ENCODE results near the gene ANKRD36.
"Not testable (repeated sequence)": the region's sequence is repeated elsewhere in the genome, so short reads cannot be mapped to it uniquely, and the experiment has no call there.

ANKRD36 gene

DNA sequence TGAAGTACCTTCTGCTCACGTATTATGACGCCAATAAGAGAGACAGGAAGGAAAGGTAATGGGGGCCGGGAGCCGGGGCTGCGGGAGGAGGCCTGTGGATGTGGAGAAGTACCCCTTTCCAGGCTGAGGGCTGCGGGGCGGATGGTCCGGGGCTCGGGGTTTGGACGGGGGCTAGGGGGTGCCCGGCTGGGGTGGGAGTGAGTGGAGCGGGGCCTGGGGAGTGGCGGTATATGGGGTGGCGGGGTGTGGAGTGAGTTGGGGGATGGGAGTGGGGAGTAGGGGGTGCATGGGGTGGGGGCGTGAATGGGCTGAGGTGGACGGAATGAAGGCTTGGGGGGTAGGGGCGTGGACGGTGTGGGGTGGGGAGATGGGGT, 916 bp downstream of the ANKRD36 start:
- not testable (repeated sequence) for DNase-seq (ENCODE audit: low read depth)

DNA sequence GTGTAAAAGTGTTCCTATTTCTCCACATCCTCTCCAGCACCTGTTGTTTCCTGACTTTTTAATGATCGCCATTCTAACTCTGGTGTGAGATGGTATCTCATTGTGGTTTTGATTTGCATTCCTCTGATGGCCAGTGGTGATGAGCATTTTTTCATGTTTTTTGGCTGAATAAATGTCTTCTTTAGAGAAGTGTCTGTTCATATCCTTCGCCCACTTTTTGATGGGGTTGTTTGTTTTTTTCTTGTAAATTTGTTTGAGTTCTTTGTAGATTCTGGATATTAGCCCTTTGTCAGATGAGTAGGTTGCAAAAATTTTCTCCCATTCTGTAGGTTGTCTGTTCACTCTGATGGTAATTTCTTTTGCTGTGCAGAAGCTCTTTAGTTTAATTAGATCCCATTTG, 16.1 kb downstream of the ANKRD36 start:
- not testable (repeated sequence) for DNase-seq (ENCODE audit: low read depth)

DNA sequence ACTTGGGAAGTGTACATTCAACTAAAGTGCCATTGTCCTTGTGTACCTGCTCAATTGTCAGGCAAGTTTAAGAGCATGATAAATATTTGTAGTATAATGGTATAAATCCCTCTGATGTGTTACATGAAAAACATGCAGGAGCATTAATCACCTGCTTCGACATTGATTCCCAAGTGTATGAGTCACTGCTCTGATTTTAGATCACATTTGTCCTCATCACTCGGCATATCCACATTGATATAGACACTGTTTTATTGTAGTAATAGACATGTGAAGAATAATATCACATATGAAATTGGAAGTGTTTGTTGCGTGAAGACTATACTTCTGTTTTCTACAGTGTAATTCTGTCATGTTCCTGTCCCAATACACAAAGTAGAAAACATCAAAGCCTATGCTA, 31.1 kb downstream of the ANKRD36 start:
- DNase-seq (ENCODE audit: low read depth) = not testable (repeated sequence)

DNA sequence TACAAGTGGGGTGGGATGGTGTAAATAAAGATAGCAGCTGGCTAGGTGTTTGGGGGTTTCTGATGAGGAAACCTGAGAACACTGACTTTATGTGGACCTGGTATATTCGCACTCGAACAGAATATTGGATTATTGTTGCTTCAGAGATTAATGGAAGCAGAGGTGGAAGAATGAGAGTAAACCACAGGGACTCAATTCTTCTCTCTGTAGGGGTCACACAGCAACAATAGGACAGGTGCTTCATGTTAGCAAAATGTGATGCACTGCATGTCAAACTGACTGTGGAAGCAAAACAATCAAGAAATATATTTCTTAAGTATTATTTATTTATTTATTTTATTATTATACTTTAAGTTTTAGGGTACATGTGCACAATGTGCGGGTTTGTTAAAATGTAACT, 53.6 kb downstream of the ANKRD36 start:
- not testable (repeated sequence) for DNase-seq (ENCODE audit: low read depth)

DNA sequence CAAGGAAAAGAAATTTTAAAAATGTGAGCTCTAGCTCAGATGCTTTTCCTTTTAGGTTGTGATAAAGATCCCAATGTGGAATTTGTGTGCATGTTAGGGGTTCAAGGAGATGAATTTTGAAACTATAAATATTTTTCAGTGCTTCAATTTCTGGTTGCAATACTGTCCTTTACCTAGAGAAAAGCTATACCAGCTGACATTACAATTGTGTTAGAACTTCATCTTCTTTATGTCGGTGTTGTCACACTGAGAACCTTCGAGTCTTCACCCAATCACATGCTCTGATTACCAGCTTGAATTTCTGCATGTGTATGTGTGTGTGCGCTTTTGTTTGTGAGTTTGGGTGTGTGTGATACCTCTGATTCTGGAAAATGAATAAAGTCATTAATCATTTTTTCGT, 55.0 kb downstream of the ANKRD36 start:
- DNase-seq (ENCODE audit: low read depth) = not testable (repeated sequence)

DNA sequence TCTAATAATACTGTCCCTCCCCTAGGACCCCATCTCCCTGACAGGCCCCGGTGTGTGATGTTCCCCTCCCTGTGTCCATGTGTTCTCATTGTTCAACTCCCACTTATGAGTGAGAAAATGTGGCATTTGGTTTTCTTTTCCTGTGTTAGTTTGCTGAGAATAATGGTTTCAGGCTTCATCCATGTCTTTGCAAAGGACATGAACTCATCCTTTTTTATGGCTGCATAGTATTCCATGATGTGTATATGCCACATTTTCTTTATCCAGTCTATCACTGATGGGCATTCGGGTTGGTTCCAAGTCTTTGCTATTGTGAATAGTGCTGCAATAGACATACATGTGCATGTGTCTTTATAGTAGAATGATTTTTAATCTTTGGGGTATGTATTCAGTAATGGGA, 55.6 kb downstream of the ANKRD36 start:
- DNase-seq (ENCODE audit: low read depth) = not testable (repeated sequence)

DNA sequence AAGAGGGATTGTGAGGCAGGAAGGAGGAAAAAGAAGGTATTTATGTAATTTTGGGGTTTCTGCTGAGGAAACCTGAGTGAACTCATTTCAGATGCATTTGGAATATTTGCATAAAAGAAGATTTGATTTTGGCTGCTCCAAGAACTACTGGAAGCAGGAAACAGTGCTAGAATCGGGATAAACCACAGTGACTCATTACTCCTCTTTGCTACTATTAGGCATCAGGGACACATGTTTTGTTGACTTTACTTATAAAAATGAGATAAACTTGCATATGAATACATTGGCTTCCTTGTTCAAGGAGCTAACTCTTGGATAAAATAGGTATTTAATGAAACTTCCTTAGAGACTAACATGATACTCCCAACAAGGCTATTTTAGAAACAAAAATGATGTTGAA, 67.4 kb downstream of the ANKRD36 start:
- peak; percentile 32 for DNase-seq (ENCODE audit: low read depth)

DNA sequence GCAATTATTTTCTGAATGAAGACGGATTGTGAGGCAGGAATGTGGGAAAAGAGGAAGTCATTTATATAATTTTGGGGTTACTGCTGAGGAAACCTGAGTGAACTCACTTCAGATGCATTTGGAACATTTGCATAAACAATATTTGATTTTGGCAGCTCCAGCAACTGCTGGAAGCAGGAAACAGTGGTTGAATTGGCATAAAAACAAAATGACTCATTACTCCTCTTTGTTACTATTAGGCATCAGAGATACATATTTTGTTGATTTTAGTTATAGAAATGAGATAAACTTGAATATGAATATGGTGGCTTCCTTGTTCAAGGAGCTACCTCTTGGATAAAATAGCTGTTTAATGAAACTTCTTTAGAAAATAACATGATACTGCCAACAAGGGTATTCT, 82.4 kb downstream of the ANKRD36 start:
- peak; percentile 73 for DNase-seq (ENCODE audit: low read depth)

DNA sequence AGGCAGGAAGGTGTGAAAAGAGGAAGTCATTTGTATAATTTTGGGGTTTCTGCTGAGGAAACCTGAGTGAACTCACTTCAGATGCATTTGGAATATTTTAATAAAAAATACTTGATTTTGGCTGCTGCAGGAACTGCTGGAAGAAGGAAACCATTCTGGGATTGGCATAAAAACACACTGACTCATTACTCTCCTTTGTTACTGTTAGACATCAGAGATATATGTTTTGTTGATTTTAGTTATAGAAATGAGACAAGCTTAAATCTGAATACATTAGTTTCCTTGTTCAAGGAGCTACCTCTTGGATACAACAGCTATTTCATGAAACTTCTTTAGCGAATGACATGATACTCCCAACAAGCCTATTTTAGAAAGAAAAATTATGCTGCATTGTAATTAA, 84.3 kb downstream of the ANKRD36 start:
- not testable (repeated sequence) for DNase-seq (ENCODE audit: low read depth)

DNA sequence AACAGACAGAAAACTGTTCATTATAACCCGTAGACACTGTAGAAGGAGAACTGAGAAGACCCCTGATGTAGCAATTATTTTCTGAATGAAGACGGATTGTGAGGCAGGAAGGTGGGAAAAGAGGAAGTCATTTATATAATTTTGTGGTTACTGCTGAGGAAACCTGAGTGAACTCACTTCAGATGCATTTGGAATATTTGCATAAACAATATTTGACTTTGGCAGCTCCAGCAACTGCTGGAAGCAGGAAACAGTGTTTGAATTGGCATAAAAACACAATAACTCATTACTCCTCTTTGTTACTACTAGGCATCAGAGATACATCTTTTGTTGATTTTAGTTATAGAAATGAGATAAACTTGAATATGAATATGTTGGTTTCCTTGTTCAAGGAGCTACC, 87.9 kb downstream of the ANKRD36 start:
- peak; percentile 40 for DNase-seq (ENCODE audit: low read depth)

DNA sequence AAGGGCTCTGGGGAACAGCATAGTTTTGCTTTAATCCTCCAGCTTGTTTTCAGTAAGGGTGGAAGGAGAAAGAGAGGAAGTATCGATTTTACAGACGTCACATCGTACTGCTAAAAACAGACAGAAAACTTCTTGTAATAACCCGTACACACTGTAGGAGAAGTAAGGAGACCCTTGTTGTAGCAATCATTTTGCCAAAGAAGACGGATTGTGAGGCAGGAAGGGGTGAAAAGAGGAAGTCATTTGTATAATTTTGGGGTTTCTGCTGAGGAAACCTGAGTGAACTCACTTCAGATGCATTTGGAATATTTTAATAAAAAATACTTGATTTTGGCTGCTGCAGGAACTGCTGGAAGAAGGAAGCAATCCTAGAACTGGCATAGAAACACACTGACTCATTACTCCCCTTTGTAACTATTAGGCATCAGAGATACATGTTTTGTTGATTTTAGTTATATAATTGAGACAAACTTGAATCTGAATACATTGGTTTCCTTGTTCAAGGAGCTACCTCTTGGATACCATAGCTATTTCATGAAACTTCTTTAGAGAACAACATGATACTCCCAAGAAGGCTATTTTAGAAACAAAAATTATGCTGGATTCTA, 89.8 kb downstream of the ANKRD36 start:
- not testable (repeated sequence) for DNase-seq (ENCODE audit: low read depth)

DNA sequence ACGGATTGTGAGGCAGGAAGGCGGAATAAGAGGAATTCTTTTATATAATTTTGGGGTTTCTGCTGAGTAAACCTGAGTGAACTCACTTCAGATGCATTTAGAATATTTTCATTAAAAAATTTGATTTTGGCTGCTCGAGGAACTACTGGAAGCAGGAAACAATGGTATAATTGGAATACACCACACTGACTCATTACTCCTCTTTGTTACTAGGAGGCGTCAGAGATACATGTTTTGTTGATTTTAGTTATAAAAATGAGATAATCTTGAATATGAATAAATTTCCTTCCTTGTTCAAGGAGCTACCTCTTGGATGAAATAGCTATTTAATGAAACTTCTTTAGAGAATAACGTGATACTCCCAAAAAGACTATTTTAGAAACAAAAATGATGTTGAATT, 97.4 kb downstream of the ANKRD36 start:
- DNase-seq (ENCODE audit: low read depth) = no peak

DNA sequence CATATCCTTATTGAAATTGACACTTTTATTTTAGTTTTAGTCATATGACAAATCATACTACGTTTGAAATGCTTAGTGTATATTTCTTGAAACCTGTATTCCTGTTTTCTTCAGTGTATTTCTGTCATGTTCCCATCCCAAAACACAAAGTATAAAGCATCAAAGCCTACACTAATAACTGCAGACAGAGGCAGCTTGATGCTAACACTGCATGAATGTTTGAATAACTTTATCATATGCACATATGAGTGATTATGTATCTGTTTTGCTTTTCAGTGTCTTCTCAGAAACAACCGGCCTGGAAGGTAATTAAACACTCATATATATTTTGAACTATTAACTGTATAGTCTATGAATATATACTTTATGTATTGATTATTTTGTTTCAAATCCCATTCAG, 102.1 kb downstream of the ANKRD36 start:
- DNase-seq (ENCODE audit: low read depth) = not testable (repeated sequence)

DNA sequence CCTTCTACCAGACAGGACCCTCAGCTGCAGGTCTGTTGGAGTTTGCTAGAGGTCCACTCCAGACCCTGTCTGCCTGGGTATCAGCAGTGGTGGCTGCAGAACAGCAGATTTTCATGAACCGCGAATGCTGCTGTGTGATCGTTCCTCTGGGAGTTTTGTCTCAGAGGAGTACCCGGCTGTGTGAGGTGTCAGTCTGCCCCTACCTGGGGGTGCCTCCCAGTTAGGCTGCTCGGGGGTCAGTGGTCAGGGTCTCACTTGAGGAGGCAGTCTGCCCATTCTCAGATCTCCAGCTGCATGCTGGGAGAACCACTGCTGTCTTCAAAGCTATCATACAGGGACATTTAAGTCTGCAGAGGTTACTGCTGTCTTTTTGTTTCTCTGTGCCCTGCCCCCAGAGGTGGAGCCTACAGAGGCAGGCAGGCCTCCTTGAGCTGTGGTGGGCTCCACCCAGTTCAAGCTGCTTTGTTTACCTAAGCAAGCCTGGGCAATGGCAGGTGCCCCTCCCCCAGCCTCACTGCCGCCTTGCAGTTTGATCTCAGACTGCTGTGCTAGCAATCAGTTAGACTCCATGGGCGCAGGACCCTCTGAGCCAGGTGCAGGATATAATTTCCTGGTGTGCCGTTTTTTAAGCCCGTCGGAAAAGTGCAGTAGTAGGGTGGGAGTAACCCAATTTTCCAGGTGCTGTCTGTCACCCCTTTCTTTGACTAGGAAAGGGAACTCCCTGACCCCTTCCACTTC, 118.1 kb downstream of the ANKRD36 start:
- DNase-seq (ENCODE audit: low read depth) = not testable (repeated sequence)

DNA sequence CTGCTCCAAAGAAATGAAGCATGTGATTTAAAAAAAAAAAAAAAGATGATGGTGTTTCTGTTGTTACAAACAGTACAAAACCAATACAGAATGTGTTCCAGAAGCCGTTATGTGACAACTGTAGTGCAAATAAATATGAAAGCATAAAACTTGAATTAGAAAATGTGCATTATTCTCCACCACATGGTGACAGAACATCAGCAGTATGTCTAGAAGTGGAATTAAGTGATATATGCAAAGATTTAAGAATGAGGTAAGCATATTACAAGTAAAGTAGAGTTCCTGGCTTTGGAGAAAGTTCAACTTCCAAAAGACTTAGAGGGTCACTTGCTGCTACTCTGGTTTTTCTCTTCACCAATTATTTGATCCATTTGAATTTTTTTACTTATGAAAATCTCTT, 120.0 kb downstream of the ANKRD36 start:
- DNase-seq (ENCODE audit: low read depth) = not testable (repeated sequence)

DNA sequence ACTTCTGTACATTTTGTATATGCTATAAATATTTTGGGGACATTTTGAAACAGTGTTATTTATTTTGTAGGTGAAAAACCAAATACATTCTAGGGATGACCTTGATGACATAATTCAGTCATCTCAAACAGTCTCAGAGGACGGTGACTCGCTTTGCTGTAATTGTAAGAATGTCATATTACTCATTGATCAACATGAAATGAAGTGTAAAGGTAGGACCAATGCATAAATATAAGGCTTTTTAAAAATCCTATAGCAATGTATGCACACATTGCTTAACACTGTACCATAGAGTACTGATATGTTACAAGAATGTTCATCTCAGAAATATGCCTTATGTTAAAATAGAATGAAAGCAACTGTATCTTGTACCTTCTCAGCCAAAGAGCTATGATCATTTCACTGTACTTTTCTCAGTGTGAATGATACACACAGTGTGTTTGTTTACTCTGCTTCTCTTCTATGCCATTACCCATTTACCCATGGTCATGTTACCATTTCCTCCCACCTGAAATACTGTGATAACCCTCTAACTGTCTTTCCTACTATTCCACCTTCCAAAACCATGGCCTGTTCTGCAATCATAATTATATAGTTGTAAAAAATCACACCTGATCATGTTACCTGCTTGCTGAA, 120.8 kb downstream of the ANKRD36 start:
- not testable (repeated sequence) for DNase-seq (ENCODE audit: low read depth)

DNA sequence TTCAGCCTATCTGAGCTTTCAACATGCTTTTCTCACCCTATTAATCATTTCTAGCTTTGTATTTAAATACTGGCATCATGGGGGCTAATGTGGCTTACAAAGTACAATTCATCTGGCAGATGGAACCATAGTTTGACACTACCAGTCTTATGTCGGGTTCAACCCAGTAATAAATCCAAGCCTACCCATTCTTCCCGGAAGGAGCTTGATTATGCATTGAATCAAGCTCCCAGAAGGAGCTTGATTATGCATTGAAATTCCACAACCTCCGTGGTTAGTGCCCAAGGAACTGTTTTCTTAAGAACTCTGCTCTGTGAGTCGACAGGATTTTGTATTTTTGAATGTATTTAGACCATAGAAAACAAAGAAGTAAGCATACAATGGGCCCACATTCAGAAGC, 148.2 kb downstream of the ANKRD36 start:
- DNase-seq (ENCODE audit: low read depth) = not testable (repeated sequence)

DNA sequence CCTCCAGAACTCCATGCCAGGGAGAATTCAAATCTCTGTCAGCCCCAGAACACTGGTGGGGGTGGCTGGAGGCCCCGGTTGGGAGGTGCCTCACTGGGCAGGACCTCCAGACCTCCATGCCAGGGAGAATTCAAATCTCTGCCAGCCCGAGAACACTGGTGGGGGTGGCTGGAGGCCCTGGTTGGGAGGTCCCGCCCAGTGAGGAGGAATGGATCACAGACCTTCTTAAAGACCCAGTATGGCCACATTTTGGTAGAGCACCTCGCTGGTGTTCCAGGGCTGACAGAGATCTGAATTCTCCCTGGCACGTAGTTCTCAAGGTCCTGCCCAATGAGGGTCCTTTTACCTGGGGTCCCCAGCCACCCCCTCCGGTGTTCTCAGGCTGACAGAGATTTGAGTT, 153.5 kb downstream of the ANKRD36 start:
- DNase-seq (ENCODE audit: low read depth) = not testable (repeated sequence)

DNA sequence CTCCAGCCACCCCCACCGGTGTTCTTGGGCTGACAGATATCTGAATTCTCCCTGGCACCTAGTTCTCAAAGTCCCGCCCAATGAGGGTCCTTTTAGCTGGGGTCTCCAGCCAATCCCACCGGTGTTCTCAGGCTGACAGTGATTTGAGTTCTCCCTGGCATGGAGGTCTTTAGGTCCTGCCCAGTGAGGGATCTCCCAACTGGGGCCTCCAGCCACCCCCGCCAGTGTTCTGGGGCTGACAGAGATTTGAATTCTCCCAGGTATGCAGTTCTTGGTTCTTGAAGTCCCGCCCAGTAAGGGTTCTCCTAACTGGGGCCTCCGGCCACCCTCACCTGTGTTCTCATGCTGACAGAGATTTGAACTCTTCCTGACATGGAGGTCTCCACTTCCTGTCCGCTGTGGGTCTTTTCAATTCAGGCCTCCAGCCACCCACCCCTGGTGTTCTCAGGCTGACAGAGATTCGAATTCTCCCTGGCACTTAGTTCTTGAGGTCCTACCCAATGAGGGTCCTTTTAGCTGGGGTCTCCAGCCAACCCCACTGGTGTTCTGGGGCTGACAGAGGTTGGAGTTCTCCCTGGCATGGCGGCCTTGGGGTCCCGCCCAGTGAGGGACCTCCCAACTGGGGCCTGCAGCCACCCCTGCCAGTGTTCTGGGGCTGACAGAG, 154.6 kb downstream of the ANKRD36 start:
- DNase-seq (ENCODE audit: low read depth) = no peak

DNA sequence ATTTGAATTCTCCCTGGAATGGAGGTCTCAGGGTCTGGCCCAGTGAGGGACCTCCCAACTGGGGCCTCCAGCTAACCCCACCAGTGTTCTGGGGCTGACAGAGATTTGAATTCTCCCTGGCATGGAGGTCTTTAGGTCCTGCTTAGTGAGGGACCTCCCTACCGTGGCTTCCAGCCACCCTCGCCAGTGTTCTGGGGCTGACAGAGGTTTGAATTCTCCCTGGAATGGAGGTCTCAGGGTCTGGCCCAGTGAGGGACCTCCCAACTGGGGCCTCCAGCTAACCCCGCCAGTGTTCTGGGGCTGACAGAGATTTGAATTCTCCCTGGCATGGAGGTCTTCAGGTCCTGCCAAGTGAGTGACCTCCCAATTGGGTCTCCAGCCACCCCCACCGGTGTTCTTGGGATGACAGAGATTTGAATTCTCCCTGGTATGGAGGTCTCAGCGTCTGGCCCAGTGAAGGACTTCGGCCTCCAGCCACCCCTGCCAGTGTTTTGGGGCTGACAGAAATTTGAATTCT, 155.2 kb downstream of the ANKRD36 start:
- not testable (repeated sequence) for DNase-seq (ENCODE audit: low read depth)

DNA sequence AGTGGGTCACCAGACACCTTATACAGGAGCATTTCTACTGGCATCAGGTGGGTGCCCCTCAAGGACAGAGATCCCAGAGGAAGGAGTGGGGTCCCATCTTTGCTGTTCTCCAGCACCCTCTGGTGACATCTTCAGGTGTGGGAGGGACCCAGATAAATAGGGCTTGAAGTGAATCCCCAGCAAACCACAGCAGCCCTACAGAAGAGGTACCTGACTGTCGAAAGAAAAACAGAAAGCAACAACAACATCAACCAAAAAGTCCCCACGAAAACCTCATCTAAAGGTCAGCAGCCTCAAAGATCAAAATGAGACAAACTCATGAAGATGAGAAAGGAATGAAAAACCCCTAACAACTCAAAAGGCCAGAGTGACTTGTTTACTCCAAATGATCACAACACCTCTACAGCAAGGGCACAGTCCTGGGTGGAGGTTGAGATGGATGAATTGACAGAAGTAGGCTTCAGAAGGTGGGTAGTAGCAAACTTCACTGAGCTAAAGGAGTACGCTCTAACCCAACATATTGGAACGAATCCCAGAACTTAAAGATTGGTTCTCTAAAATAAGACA, 163.4 kb downstream of the ANKRD36 start:
- not testable (repeated sequence) for DNase-seq (ENCODE audit: low read depth)

DNA sequence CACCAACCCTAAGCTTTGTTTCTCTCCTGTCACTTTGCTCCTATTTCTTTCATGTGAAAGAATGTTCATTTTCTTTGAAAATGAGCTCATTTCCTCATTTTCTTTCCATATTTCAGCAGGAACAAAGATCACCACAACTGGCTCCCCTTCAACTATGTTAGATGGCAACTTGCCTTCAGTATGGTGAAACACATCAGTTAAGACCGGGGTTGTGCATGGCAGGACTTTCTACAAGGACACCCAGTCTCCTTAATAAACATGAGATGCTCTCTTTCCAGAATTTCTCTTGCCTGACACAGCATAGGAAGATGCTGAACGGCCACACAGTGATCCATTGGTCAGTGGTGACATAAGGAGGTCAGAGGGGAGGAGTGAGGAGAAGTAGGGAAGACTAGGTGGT, 172.2 kb downstream of the ANKRD36 start:
- DNase-seq (ENCODE audit: low read depth) = not testable (repeated sequence)

Data from amniotic epithelial cell (primary cell).